Measurements from ENCODE around the gene RFT1.

The RFT1 gene

DNA sequence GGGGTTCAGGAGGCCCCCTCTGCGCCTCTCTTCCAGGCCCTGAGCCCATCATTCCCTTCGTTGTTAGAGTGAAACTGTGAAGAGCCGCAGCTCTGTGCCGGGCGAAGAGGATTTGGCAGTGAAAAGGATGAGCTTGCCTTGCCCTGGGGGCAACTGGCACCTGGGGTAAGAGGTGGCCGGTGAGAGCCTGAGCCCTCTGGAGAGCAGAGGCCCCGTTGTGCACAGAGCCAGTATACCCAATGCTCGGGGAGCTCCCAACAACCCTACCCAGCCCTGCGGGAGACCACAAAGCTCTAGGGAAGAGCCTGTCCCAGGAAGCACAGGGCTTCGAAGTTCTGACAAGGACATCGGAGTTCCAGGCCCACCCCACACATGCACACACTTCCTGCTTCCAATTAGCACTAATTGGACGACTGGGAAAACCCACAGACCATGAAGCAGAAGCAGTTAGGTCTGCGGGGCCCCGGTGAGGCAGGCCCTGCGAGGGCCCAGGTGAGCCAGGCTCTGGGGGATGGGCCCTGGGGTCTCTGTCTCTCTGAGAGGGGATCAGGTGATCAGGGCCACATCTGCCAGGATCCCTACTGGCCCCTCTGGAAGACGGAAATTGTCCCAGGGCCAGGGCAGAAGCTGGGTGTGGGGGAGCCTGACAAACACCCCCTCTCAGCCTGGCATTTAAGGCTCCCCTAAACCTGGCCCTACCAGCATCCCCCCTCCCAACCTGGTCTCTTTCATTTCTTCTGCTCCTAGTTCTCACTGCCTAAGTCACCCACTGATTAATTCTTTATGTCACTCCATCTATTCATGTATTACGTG, 56.5 kb downstream of the RFT1 start:
- peak overlapping the region; percentile 72 for H3K9ac ChIP-seq (ENCODE audit: low read length)
- H2AFZ ChIP-seq (ENCODE audit: low read depth, low read length), result peak overlapping the region; percentile 95
- H3K9me3 ChIP-seq (ENCODE audit: insufficient read depth, low read length), result no peaks in the 10 kb centered on the region
- H3K36me3 ChIP-seq (replicated peaks; ENCODE audit: low read depth, low read length), result no peaks in the 10 kb centered on the region
- no peak overlapping the region for H3K27ac ChIP-seq (ENCODE audit: low read length)
- H3K4me2 ChIP-seq (ENCODE audit: low read length), result peak overlapping the region; percentile 98
- peaks cover 12% of the 10 kb centered on the region for H3K4me1 ChIP-seq (ENCODE audit: low read length)
- H3K4me3 ChIP-seq (ENCODE audit: low read length), result peak overlapping the region; percentile 87
- TF ChIP-seq CTCF (IDR thresholded peaks at IDR 0.05; ENCODE audit: low read depth, low read length) (no peak), EZH2phosphoT487 (IDR thresholded peaks at IDR 0.05; ENCODE audit: low read depth) (no peak)
- H4K20me1 ChIP-seq (ENCODE audit: insufficient read depth, low read length), result no peaks in the 10 kb centered on the region
- no peaks in the 10 kb centered on the region for H3K27me3 ChIP-seq (ENCODE audit: low read depth, low read length)
- no peaks in the 10 kb centered on the region for H3K79me2 ChIP-seq (ENCODE audit: low read length)

- no peaks in the 10 kb centered on the region for H3K36me3 ChIP-seq (replicated peaks; ENCODE audit: low read depth, low read length)
- H3K27me3 ChIP-seq (ENCODE audit: low read depth, low read length), result no peaks in the 10 kb centered on the region
- TF ChIP-seq EZH2phosphoT487 (IDR thresholded peaks at IDR 0.05; ENCODE audit: low read depth) (no peak), CTCF (IDR thresholded peaks at IDR 0.05; ENCODE audit: low read depth, low read length) (peak; percentile 98)
- H3K27ac ChIP-seq (ENCODE audit: low read length), result peak overlapping the region; percentile 9; the same call in 1 of the 2 replicates
- no peaks in the 10 kb centered on the region for H4K20me1 ChIP-seq (ENCODE audit: insufficient read depth, low read length)
- no peaks in the 10 kb centered on the region for H3K79me2 ChIP-seq (ENCODE audit: low read length)
- H3K4me3 ChIP-seq (ENCODE audit: low read length), result peak overlapping the region; percentile 87
- H3K4me2 ChIP-seq (ENCODE audit: low read length), result peak overlapping the region; percentile 98
- peak overlapping the region; percentile 95 for H2AFZ ChIP-seq (ENCODE audit: low read depth, low read length)
- H3K9me3 ChIP-seq (ENCODE audit: insufficient read depth, low read length), result no peaks in the 10 kb centered on the region
- H3K4me1 ChIP-seq (ENCODE audit: low read length), result peaks cover 12% of the 10 kb centered on the region
- H3K9ac ChIP-seq (ENCODE audit: low read length), result peak overlapping the region; percentile 72
Measured at GRCh38 chr3:53072653-53073552, 57.3 kb downstream of the RFT1 start.

DNA sequence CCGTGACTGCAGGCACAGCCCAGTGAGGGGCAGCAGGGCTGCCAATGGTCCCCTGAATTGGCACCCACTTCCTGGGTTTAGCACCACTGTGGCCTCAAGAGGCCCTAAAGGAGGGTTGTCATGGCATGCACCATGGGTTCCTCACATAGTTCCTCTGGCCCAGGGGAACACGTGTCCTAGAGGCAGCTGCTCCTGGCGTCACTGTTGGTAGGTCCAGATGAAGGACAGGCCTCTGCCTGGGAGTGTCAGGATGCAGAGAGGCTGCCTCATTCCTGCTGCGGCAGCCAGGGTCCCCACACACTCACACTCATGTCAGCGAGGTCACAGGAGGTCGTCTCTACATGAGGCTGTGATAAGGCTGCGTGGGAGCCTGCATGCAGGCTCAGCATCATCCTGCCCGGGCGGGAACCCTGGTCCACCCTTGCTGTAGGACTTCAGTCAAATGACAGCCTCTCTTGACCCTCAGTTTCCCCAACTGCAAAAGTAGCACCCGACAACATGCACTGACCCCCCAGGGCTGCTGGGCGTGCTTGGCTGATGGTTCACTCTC, 58.3 kb downstream of the RFT1 start:
- Histone ChIP-seq H3K4me3 (ENCODE audit: low read length) (peak overlapping the region; percentile 87), H3K27me3 (ENCODE audit: low read depth, low read length) (no peaks in the 10 kb centered on the region), H3K9ac (ENCODE audit: low read length) (peak overlapping the region; percentile 72; the same call in 1 of the 2 replicates), H3K9me3 (ENCODE audit: insufficient read depth, low read length) (no peaks in the 10 kb centered on the region), H3K4me1 (ENCODE audit: low read length) (peaks cover 12% of the 10 kb centered on the region), H3K4me2 (ENCODE audit: low read length) (peak overlapping the region; percentile 98), H2AFZ (ENCODE audit: low read depth, low read length) (peak overlapping the region; percentile 95), H3K79me2 (ENCODE audit: low read length) (no peaks in the 10 kb centered on the region), H3K36me3 (replicated peaks; ENCODE audit: low read depth, low read length) (no peaks in the 10 kb centered on the region), H3K27ac (ENCODE audit: low read length) (no peak overlapping the region), H4K20me1 (ENCODE audit: insufficient read depth, low read length) (no peaks in the 10 kb centered on the region)
- no peak for TF ChIP-seq EZH2phosphoT487 (IDR thresholded peaks at IDR 0.05; ENCODE audit: low read depth)
- TF ChIP-seq CTCF (IDR thresholded peaks at IDR 0.05; ENCODE audit: low read depth, low read length), result no peak

All from OCI-LY3 (cell line).